ENCODE data around the gene BBS9. TPM values are rescaled to one million over a fixed set of nuclear protein-coding genes. Genes with fewer than 3 reads are reported as not detected.
"Not testable (repeated sequence)": the region's sequence is repeated elsewhere in the genome, so short reads cannot be mapped to it uniquely, and the experiment has no call there.

Gene BBS9
- polyA plus RNA-seq, 4 donors, result 15.1 to 17.9 (median 16.9) TPM

GRCh38 chr7:33472348-33473025 lies 343.1 kb downstream of the BBS9 start:
- DNase-seq (ENCODE audit: low read depth in 4 of 4, low spot score in 3 of 4), result no peak

GRCh38 chr7:33477719-33478480 lies 348.5 kb downstream of the BBS9 start:
- DNase-seq (ENCODE audit: low read depth in 4 of 4, low spot score in 3 of 4), result no peak

DNA sequence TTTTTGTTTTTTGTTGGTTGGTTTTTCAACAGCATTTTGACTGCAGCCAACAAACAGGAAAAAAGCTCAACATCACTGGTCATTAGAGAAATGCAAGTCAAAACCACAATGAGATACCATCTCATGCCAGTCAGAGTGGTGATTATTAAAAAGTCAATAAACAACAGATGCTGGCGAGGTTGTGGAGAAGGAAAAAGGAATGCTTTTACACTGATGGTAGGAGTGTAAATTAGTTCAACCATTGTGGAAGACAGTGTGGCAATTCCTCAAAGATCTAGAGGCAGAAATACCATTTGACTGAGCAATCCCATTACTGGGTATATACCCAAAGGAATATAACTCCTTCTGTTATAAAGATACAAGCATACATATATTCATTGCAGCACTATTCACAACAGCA lies 355.1 kb downstream of the BBS9 start:
- not testable (repeated sequence) for DNase-seq (ENCODE audit: low read depth in 4 of 4, low spot score in 3 of 4)

GRCh38 chr7:33485747-33486493 lies 356.6 kb downstream of the BBS9 start:
- no peak for DNase-seq (ENCODE audit: low read depth in 4 of 4, low spot score in 3 of 4)

- no peak for DNase-seq (ENCODE audit: low read depth in 4 of 4, low spot score in 3 of 4)
Observed at GRCh38 chr7:33486633-33487032, 357.3 kb downstream of the BBS9 start.

GRCh38 chr7:33487998-33488682 lies 358.8 kb downstream of the BBS9 start:
- no peak for DNase-seq (ENCODE audit: low read depth in 4 of 4, low spot score in 3 of 4)

DNA sequence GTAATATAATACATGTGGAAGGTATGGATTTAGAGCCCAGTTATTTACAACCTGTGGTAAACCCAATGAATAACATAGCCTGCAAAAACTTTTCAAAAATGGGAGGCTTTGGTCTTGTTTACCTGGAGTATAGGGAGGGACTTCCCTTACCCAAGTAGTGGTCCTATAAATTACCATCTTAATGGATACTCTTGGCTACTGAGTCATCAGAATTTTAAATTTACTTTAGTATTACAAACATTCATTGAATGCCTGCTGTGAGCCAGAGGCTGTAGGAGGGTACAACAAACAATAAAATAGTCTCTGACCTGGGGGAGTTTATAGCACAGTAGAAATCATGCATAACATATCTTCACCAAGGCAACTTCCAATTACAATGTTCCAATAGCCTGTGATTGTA lies 365.1 kb downstream of the BBS9 start:
- DNase-seq (ENCODE audit: low read depth in 4 of 4, low spot score in 3 of 4), result no peak

GRCh38 chr7:33495207-33495606 lies 365.8 kb downstream of the BBS9 start:
- no peak for DNase-seq (ENCODE audit: low read depth in 4 of 4, low spot score in 3 of 4)

DNA sequence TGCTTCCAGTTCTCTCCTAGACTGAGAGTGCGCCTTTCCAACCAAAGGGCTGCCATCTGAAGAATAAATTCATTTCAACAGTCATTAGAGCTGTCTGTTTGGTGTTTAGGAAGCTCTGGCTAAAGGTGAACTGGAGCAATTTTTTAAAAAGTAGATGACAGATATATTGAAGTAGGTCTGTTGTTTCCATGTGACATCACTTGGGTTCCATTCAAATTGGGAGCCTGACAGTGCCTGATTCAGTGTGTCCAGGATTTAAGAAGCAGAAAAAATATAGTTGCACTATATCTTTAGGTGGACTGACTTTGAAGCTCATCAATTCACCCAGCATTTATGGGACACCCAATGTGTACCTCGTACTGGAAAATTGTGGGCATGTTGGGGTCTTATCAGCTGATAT lies 367.7 kb downstream of the BBS9 start:
- DNase-seq (ENCODE audit: low read depth in 4 of 4, low spot score in 3 of 4), result no peak

DNA sequence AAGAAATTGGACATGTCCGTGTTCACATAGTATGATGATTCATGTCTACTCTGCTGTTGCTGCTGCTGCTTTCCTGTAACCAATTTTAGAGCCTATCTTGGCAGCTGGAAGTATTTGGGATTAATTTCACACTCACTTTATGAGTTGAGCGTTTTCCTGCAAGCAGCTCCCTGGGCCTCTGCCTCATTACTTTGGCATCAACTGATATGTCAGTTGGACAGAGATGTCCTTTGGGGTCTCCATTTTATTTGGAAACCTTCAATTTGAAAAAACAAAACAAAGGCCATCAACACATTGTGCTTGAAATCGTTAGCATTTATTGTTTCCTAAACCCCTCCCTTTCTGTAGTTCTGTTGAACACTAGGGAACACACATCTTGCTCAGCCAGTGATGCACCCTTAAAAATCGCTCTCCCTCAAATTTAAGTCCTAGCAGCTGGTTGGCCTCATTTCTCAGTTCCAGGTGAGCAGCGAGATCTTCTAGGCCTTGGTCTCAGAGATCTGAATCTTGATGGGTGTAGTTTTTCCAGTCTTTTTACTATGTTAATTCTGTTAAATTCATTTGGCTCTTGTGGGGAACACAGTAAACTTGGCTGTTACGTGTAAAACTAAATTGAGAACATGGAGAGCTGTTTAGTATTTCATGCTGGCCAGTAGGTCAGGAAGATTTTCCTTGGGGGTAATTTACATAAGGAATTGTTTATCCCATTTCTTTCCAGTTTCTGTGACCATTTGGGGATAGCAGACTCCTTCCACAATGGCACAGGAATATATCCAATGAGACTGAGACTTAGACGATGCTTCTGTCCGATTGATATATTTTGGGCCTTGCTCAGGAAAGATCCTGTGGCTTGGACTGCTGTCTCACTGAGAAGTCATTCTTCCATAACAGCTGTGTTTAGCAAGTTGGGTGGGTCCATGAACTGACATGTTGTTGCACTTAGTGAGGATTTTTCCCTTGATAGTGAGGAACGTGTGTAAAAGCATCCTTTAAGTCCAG lies 371.6 kb downstream of the BBS9 start:
- no peak for DNase-seq (ENCODE audit: low read depth in 4 of 4, low spot score in 3 of 4)

- no peak for DNase-seq (ENCODE audit: low read depth in 4 of 4, low spot score in 3 of 4)
Observed at GRCh38 chr7:33503014-33503413, 373.6 kb downstream of the BBS9 start.

DNA sequence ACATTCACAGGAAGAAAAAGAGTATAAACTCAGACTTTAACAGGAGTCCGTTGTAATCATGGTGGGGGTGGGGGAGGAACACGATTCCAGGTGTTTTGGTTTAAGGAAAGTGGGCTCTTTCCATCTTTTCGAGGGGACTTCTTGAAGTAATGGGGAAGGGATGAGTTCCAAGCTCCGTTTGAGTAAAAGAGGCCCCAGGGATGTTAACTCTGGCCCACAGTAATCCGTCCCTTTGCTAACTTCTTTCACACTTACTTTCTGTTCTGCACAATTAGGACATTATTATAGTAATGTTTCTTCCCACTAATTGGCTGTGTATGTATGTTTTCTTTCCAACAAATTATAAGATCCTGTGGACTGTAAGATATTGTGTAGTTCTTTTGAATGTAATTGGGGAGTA lies 374.4 kb downstream of the BBS9 start:
- DNase-seq (ENCODE audit: low read depth in 4 of 4, low spot score in 3 of 4), result no peak

DNA sequence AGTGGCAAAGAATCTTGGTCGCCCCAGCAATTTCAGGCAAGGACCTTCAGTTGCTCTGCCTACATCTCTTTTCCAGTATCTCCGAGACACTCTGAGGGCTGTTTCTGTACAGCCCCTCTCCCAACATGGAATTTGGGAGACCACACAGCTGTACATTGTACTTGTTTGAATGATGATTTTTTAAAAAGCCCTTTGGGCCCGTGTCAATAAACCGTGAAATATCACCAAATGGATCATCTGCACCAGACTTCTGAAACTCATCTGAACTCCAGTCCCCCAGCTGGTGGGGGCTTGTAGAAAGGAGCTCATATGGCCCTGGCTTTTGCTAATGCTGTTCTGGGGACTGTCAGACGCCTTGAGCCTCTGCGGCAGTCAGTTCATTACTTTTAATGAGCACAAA lies 374.9 kb downstream of the BBS9 start:
- no peak for DNase-seq (ENCODE audit: low read depth in 4 of 4, low spot score in 3 of 4)

- no peak for DNase-seq (ENCODE audit: low read depth in 4 of 4, low spot score in 3 of 4)
Observed at GRCh38 chr7:33509206-33509605, 379.8 kb downstream of the BBS9 start.

GRCh38 chr7:33511778-33512177 lies 382.4 kb downstream of the BBS9 start:
- no peak for DNase-seq (ENCODE audit: low read depth in 4 of 4, low spot score in 3 of 4)

GRCh38 chr7:33516568-33516967 lies 387.2 kb downstream of the BBS9 start:
- no peak for DNase-seq (ENCODE audit: low read depth in 4 of 4, low spot score in 3 of 4)

DNA sequence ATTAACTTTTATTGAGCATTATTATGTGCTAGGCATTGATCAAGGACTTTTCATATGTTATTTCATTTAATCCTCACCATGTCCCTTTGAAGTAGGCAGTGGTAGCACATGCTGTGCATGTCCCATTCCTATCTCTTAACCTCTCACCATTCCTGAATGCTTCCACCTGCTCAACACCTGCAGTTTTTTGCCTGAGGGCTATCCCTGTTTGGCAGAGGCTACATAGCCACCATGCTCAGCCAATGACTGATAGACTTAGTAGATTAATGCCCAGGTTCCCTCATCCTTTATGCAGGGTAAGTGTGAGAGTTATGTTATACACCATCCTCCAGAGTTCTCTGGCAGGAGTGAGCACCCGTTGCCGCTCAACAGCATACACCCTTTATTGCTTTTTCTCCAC lies 387.8 kb downstream of the BBS9 start:
- DNase-seq (ENCODE audit: low read depth in 4 of 4, low spot score in 3 of 4), result no peak

DNA sequence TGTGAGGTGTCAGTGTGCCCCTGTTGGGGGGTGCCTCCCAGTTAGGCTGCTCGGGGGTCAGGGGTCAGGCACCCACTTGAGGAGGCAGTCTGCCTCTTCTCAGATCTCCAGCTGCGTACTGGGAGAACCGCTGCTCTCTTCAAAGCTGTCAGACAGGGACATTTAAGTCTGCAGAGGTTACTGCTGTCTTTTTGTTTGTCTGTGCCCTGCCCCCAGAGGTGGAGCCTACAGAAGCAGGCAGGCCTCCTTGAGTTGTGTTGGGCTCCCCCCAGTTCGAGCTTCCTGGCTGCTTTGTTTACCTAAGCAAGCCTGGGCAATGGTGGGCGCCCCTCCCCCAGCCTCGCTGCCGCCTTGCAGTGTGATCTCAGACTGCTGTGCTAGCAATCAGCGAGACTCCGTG lies 397.6 kb downstream of the BBS9 start:
- DNase-seq (ENCODE audit: low read depth in 4 of 4, low spot score in 3 of 4), result not testable (repeated sequence)

GRCh38 chr7:33527613-33528012 lies 398.2 kb downstream of the BBS9 start:
- not testable (repeated sequence) for DNase-seq (ENCODE audit: low read depth in 4 of 4, low spot score in 3 of 4)

GRCh38 chr7:33529070-33529469 lies 399.7 kb downstream of the BBS9 start:
- DNase-seq (ENCODE audit: low read depth in 4 of 4, low spot score in 3 of 4), result no peak

Measured in right renal pelvis (tissue), 4 donors.